GM21737 (cell line): Measurements from ENCODE around the gene ZIM2.
"Not testable (repeated sequence)": the region's sequence is repeated elsewhere in the genome, so short reads cannot be mapped to it uniquely, and the experiment has no call there.

Experiments used
- ATAC-seq: cut with Tn5 transposase; IDR thresholded peaks from one replicate; pipeline ENCODE4 v1.9.1; 2021; ENCODE audit warnings: mild to moderate bottlenecking, moderate library complexity; ENCODE audit not compliant: unreplicated experiment

ZIM2 gene

DNA sequence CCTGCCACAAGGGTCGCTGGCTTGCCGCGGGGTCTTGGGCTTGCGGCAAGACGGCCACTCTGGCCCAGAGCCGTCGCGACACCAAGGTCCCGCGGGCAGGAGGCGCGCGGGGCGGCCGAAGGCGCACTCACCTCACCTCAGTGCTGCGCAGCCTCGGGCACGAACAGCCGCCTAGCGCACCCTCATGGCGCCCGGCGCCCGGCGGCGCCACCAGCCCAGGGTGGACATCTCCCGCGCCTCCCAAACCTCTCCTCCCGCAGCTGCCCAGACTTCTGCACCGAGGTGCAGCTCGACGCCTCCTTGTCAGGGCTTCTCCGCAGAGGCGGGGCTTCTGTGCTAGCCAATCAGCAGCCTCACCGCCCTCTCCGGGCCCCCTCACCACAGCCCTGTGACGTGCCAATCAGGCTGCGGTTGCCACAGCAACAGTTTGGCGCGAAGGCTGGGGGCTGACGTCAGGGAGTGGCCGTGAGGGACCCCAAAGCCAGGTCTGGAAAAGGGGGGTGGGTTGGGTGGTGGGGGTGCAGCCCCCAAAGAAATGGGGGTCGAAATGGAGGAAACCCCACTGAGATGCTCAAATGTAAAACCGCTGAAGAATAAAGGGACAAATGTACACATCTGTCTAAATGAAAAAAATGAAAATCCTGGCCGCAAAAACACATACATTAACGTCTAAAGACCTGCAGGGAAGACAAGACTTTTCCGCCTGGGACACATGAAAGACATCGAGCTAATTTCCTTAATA is at the start of gene ZIM2, which contains the start of gene PEG3:
Gene ZIM2 (minus strand): TSS at position 276 of the 742 bp plus-strand sequence. CDS start 16,449 bp downstream, outside the sequence.
Gene PEG3 (minus strand): TSS at position 276 of the 742 bp plus-strand sequence. CDS start 16,071 bp downstream, outside the sequence.
- ATAC-seq = no peak

DNA sequence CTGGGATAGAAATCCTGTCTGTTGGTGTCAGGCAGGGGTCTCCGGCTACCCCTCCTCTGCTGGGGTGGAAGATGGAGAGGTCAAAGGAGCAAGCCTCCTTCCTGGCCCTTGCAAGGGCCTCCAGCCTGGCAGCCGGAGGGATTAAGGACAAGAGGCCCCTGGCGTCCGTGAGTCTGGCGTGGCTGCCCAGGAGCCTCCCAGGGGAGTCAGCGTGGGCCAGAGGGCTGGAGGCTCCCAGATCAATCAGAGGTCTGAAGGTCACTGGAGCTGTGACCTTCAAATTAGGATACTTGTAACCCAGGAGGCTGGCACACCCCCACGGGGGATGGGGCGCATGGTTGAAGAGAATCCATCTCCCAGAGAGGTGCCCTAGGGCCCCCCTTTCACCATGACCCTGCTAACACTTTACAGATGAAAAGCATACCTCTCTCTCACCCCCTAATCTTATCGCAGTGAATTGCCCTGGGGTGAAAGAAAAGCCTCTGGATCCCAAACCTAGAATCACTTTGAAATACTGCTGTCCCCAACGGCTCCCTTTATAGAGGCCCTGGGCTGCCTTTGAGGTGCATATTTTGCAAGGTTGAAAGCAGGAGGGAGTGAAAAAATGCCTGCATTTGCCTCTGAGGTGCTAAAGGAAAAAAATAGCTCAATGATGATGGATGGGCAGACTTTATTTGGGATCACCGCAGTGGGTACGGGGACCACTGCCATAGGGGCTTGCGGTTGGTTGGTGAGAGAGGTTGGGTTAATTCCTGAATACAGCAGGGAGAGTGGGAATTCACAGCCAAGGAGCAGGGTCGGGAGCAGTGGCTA is 44.9 kb upstream of the ZIM2 start:
- no peak for ATAC-seq

GRCh38 chr19:56884441-56884840 is 43.9 kb upstream of the ZIM2 start:
- ATAC-seq = no peak

GRCh38 chr19:56880592-56881190 is 40.2 kb upstream of the ZIM2 start:
- no peak for ATAC-seq

DNA sequence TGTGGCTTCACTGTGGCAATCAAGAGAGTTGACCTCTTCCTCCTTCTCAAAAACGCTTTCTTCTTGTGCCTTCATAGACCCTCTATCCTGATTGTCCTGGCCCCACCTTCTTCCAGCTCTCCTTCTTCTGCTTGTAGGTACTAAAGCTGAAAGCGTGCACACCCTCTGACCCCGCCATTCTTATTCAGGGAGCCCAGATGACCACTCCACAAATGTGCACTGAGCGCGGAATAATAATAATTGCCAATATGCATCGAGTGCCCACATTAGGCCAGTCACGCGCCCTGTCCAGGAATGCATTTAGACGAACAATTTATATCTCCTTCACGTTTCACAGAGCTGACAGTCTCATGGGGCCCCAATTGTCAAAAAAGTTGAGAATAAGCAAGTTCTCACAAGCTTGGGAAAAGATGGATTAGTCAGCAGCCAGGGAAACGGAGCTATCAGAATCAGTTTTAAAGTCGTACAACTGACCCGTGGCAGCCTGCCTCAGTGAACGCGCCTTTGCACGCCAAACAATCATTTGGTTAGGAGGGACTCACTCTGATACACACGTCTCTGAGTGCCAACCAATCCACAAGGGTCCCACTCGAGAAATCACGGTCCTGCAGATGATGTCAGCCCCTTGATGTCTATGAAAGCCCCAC is 36.7 kb upstream of the ZIM2 start:
- no peak for ATAC-seq

- ATAC-seq = no peak
These were observed 35.2 kb upstream of the ZIM2 start for GRCh38 chr19:56875717-56876116.

- ATAC-seq = no peak
These were observed 34.0 kb upstream of the ZIM2 start for GRCh38 chr19:56874530-56874929.

- no peak for ATAC-seq
These were observed 33.0 kb upstream of the ZIM2 start for GRCh38 chr19:56873493-56873892.

GRCh38 chr19:56869886-56870285 is 29.4 kb upstream of the ZIM2 start:
- no peak for ATAC-seq

DNA sequence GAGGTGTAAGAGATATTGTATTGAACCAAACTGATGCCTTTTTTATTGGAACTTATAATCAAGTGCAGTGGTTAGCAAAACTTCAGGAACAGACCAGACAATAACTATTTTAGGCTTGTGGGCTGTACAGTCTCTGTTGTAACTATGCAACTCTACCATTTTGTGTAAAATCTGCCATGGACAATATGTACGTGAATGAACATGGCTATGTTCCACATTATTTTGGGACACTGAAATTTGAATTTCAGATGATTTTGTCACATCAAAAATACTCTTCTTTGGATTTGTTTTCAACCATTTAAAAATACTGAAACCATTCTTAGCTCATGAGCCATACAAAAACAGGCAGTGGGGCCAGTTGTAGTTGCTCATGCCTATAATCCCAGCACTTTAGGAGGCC is 27.9 kb upstream of the ZIM2 start:
- no peak for ATAC-seq

- ATAC-seq = no peak
These were observed 26.0 kb upstream of the ZIM2 start for GRCh38 chr19:56866538-56866937.

GRCh38 chr19:56864443-56865125 is 24.1 kb upstream of the ZIM2 start:
- no peak for ATAC-seq

DNA sequence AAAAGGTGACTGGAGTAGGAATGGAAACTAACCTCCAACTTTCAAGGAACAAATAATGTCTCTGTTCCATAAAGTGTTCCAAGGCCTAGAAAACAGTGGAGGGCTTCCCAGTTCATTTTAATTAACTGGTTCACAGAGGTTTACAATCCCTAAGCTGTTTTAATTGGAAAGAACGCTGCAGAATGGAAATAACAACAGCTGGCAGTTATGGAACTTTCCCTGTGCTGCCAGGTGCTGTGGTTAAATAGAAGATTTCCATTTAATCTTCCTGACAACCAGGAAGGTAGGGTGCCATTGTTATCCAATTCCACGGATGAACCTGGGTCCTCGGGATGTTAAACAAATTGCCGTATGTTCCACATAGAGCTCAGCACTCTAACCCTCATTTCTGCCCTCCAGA is 22.2 kb upstream of the ZIM2 start:
- ATAC-seq = no peak

DNA sequence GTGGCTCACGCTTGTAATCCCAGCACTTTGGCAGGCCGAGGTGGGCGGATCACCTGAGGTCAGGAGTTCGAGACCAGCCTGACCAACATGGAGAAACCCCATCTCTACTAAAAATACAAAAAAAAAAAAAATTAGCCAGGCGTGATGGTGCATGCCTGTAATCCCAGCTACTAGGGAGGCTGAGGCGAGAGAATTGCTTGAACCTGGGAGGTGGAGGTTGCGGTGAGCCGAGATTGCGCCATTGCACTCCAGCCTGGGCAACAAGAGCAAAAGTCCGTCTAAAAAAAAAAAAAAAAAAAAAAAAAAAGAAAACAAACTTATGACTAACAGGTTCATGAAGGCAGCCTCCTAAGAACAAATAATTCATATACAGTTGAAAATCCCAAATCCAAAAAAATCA is 19.9 kb upstream of the ZIM2 start:
- not testable (repeated sequence) for ATAC-seq

- ATAC-seq = no peak
These were observed 17.5 kb upstream of the ZIM2 start for GRCh38 chr19:56858026-56858425.

DNA sequence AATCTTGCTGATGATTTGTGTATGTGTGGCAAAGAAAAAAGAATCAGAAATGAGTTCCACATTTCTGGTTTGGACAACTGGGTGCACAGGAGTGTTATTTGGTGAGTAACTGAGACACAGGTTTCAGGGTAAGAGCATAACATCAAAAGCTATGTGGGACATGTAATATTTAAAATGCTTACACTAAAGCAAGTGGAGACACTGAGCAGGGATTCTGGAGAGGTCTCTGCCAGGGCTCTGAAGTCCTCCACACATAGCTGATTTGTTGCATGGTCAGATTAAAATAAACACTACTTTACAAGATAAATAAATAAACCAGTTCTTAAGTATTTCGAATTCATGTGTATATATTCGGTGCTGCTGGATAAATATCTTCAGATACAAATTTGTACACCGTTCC is 16.3 kb upstream of the ZIM2 start:
- no peak for ATAC-seq

- ATAC-seq = not testable (repeated sequence)
These were observed 11.8 kb upstream of the ZIM2 start for GRCh38 chr19:56852361-56852760.

DNA sequence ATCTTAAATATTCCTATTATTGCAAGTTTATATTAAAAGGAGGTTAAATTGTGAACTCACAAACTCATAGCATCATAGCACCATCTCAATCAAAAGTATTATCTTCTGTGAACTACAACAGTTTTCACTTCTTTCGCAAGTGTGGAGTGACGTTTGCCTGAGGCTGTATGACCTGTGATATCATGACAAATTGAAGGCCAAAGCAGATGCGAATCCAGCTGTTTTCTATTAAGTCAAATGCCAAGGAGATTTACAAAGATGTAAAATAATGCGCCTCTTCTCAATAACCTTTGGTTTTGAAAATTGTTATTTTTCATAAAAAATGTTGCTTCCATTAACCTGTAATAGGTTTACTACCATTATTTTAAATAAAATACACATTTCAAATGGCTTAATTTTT is 7.6 kb upstream of the ZIM2 start:
- no peak for ATAC-seq

- ATAC-seq = no peak
These were observed 1.9 kb upstream of the ZIM2 start for GRCh38 chr19:56842412-56842811.

- no peak for ATAC-seq
These were observed 642 bp upstream of the ZIM2 start for GRCh38 chr19:56841193-56841543.
